HT1080 (cell line): ENCODE data around the gene PRODH. TPM values are rescaled to one million over a fixed set of nuclear protein-coding genes. Genes with fewer than 3 reads are reported as not detected.
A peak's percentile ranks its signal among the peaks of the same experiment; 100 is the strongest.
"Not testable (repeated sequence)": the region's sequence is repeated elsewhere in the genome, so short reads cannot be mapped to it uniquely, and the experiment has no call there.

Source experiments
- DNase-seq: peaks from one replicate; pipeline ENCODE4 v3.0.0-alpha.2; 2015; ENCODE audit warnings: low read depth
- total RNA-seq: library from RNA; depleted of rRNA; stranded (reverse); fragments of >200 nt; shearing (Covaris generic); gene quantifications from 2 replicates; pipeline ENCODE4 v1.2.3, GENCODE V29; 2014

Gene PRODH
- total RNA-seq, 1 experiment from 2014 or later: 0.06 TPM

GRCh38 chr22:18955696-18956095, 19.6 kb upstream of the PRODH start:
- DNase-seq: no peak

- no peak for DNase-seq
Measured at GRCh38 chr22:18954990-18955571, 19.0 kb upstream of the PRODH start.

GRCh38 chr22:18954303-18954989, 18.4 kb upstream of the PRODH start:
- DNase-seq: peak; percentile 53

- not testable (repeated sequence) for DNase-seq
Measured at GRCh38 chr22:18953128-18953527, 17.0 kb upstream of the PRODH start.

- no peak for DNase-seq
Measured at GRCh38 chr22:18952022-18952421, 15.9 kb upstream of the PRODH start.

GRCh38 chr22:18950141-18950540, 14.0 kb upstream of the PRODH start:
- no peak for DNase-seq

- no peak for DNase-seq
Measured at GRCh38 chr22:18947905-18948304, 11.8 kb upstream of the PRODH start.

GRCh38 chr22:18947105-18947504, 11.0 kb upstream of the PRODH start:
- DNase-seq: not testable (repeated sequence)

- not testable (repeated sequence) for DNase-seq
Measured at GRCh38 chr22:18938691-18939090, 2.6 kb upstream of the PRODH start.

GRCh38 chr22:18934688-18935087, 1.4 kb downstream of the PRODH start:
- not testable (repeated sequence) for DNase-seq

GRCh38 chr22:18933914-18934313, 2.2 kb downstream of the PRODH start:
- no peak for DNase-seq

GRCh38 chr22:18931905-18932652, 4.0 kb downstream of the PRODH start:
- DNase-seq: no peak

- DNase-seq: no peak
Measured at GRCh38 chr22:18929459-18929858, 6.6 kb downstream of the PRODH start.

- DNase-seq: no peak
Measured at GRCh38 chr22:18927573-18927972, 8.5 kb downstream of the PRODH start.

- no peak for DNase-seq
Measured at GRCh38 chr22:18927020-18927419, 9.1 kb downstream of the PRODH start.

GRCh38 chr22:18925368-18926064, 10.6 kb downstream of the PRODH start:
- no peak for DNase-seq

GRCh38 chr22:18920257-18920902, 15.7 kb downstream of the PRODH start:
- not testable (repeated sequence) for DNase-seq

GRCh38 chr22:18917818-18918217, 18.3 kb downstream of the PRODH start:
- DNase-seq: not testable (repeated sequence)

- not testable (repeated sequence) for DNase-seq
Measured at GRCh38 chr22:18915550-18915949, 20.5 kb downstream of the PRODH start.

GRCh38 chr22:18914558-18914957, 21.5 kb downstream of the PRODH start:
- DNase-seq: not testable (repeated sequence)

- DNase-seq: not testable (repeated sequence)
Measured at GRCh38 chr22:18912264-18912946, 23.7 kb downstream of the PRODH start.
